HepG2 (cell line): ENCODE results near the gene PARN. TPM values are rescaled to one million over a fixed set of nuclear protein-coding genes. Genes with fewer than 3 reads are reported as not detected.

Source experiments
- ATAD3A ChIP-seq: sonication (generic); formaldehyde crosslinking; IDR thresholded peaks from 2 replicates; pipeline ENCODE4 v1.4.0; 2020; ENCODE audit warnings: missing genetic modification reagents
- CBX5 ChIP-seq: sonication (generic); formaldehyde crosslinking; IDR thresholded peaks from 2 replicates; pipeline ENCODE4 v1.4.0; 2020; ENCODE audit warnings: missing genetic modification reagents, borderline replicate concordance
- KDM3A ChIP-seq: IDR thresholded peaks from 2 replicates; pipeline ENCODE4 v1.6.1; 2018; ENCODE audit warnings: low read depth, missing compliant biosample characterization
- LBX2 ChIP-seq: sonication (generic); formaldehyde crosslinking; IDR thresholded peaks from 2 replicates; pipeline ENCODE4 v1.5.0; 2020; ENCODE audit warnings: missing genetic modification reagents, mild to moderate bottlenecking, borderline replicate concordance
- MNT ChIP-seq: fragments of 450-650 bp; IDR thresholded peaks from 2 replicates; pipeline ENCODE4 v1.6.1; 2016
- MXD4 ChIP-seq: IDR thresholded peaks from 2 replicates; pipeline ENCODE4 v1.6.1; 2016; ENCODE audit warnings: mild to moderate bottlenecking, missing biosample characterization, missing genetic modification reagents
- MYNN ChIP-seq: sonication (generic); formaldehyde crosslinking; IDR thresholded peaks from 2 replicates; pipeline ENCODE4 v1.4.0; 2020; ENCODE audit warnings: mild to moderate bottlenecking, low read depth, missing genetic modification reagents
- NFRKB ChIP-seq: fragments of 450-650 bp; IDR thresholded peaks from 2 replicates; pipeline ENCODE4 v1.6.1; 2017
- PBX2 ChIP-seq: IDR thresholded peaks from 2 replicates; pipeline ENCODE4 v1.6.1; 2016; ENCODE audit warnings: control low read depth
- POGZ ChIP-seq: sonication (generic); formaldehyde crosslinking; IDR thresholded peaks from 2 replicates; pipeline ENCODE4 v1.4.0; 2020; ENCODE audit warnings: mild to moderate bottlenecking, missing genetic modification reagents
- POLR2A ChIP-seq, 2 experiments: IDR thresholded peaks; 2 replicates each; pipeline ENCODE4 v1.6.1; 2011; ENCODE audit warnings: low read depth in 2 of 2, low read length in 2 of 2, mild to moderate bottlenecking in 1 of 2, moderate library complexity in 1 of 2; ENCODE audit not compliant: insufficient read depth in 1 of 2
- SIN3A ChIP-seq: IDR thresholded peaks from 2 replicates; pipeline ENCODE4 v1.6.1; 2011; ENCODE audit warnings: low read depth, mild to moderate bottlenecking, control low read depth, low read length, borderline replicate concordance
- SOX5 ChIP-seq: IDR thresholded peaks from 2 replicates; pipeline ENCODE4 v1.6.1; 2016; ENCODE audit warnings: borderline replicate concordance
- SP140L ChIP-seq: sonication (generic); formaldehyde crosslinking; IDR thresholded peaks from 2 replicates; pipeline ENCODE4 v1.4.0; 2020; ENCODE audit warnings: missing genetic modification reagents, borderline replicate concordance
- XRCC5 ChIP-seq: fragments of 200-400 bp; formaldehyde crosslinking; optimal IDR thresholded peaks from 2 replicates; pipeline ENCODE3; 2017; ENCODE audit warnings: mild to moderate bottlenecking, low read length
- ZEB1 ChIP-seq: IDR thresholded peaks from 2 replicates; pipeline ENCODE4 v1.6.1; 2012; ENCODE audit warnings: mild to moderate bottlenecking, low read depth, inconsistent platforms; ENCODE audit not compliant: insufficient replicate concordance
- ZKSCAN5 ChIP-seq: sonication (generic); formaldehyde crosslinking; IDR thresholded peaks from 2 replicates; pipeline ENCODE4 v1.5.1; 2020; ENCODE audit warnings: mild to moderate bottlenecking, missing genetic modification reagents
- ZNF124 ChIP-seq: sonication (generic); formaldehyde crosslinking; IDR thresholded peaks from 2 replicates; pipeline ENCODE4 v1.4.0; 2020; ENCODE audit warnings: missing genetic modification reagents
- ZNF232 ChIP-seq: sonication (generic); formaldehyde crosslinking; IDR thresholded peaks from 2 replicates; pipeline ENCODE4 v1.4.0; 2020; ENCODE audit warnings: missing genetic modification reagents, borderline replicate concordance
- ZNF564 ChIP-seq: sonication (generic); formaldehyde crosslinking; IDR thresholded peaks from 2 replicates; pipeline ENCODE4 v1.8.1; 2023; ENCODE audit warnings: mild to moderate bottlenecking, missing genetic modification reagents
- ZNF607 ChIP-seq: sonication (generic); formaldehyde crosslinking; IDR thresholded peaks from 2 replicates; pipeline ENCODE4 v1.5.1; 2020; ENCODE audit warnings: missing genetic modification reagents, mild to moderate bottlenecking, borderline replicate concordance
- ZNF644 ChIP-seq: IDR thresholded peaks from 2 replicates; pipeline ENCODE4 v1.6.1; 2016; ENCODE audit warnings: low read depth
- ZNF674 ChIP-seq: sonication (generic); formaldehyde crosslinking; IDR thresholded peaks from 2 replicates; pipeline ENCODE4 v1.5.0; 2020; ENCODE audit warnings: low read depth, mild to moderate bottlenecking, missing genetic modification reagents
- ZNF720 ChIP-seq: sonication (generic); formaldehyde crosslinking; IDR thresholded peaks from 2 replicates; pipeline ENCODE4 v1.4.0; 2020; ENCODE audit warnings: missing genetic modification reagents
- ZNF747 ChIP-seq: sonication (generic); formaldehyde crosslinking; IDR thresholded peaks from 2 replicates; pipeline ENCODE4 v1.8.1; 2023; ENCODE audit warnings: missing genetic modification reagents, mild to moderate bottlenecking, borderline replicate concordance
- ZNF770 ChIP-seq: sonication (generic); formaldehyde crosslinking; IDR thresholded peaks from 2 replicates; pipeline ENCODE4 v1.5.0; 2020; ENCODE audit warnings: mild to moderate bottlenecking, missing genetic modification reagents
- polyA plus RNA-seq, 8 experiments: library from polyadenylated mRNA; depleted of rRNA in 3 of 8; stranded (reverse) in 7 of 8; unstranded in 1 of 8; fragments of >200 nt; fragmentation: Illumina TruSeq in 4 of 8; extraction: Trizol in 4 of 8; gene quantifications; 2 replicates each; pipeline versions ENCODE4 v1.2.1 to v1.2.3, GENCODE V29; 2011 to 2016; ENCODE audit warnings: low read depth in 4 of 8, missing spikeins in 1 of 8, mixed read lengths in 1 of 8; ENCODE audit not compliant: insufficient read depth in 1 of 8
- total RNA-seq, 5 experiments: library from RNA; depleted of rRNA; stranded (reverse); fragments of >200 nt; fragmentation: Illumina TruSeq; extraction: Trizol; gene quantifications; 2 replicates each; pipeline ENCODE4 v1.2.3, GENCODE V29; 2016; ENCODE audit warnings: low read depth in 1 of 5

PARN gene
- total and polyA plus RNA-seq, 2 of the 13 experiments (the other 11 are each of a cell fraction or from before 2014, with no cell fraction given): 13.3 to 47.6 TPM

GRCh38 chr16:14399378-14400284 is 230.4 kb downstream of the PARN start (continued):
- TF ChIP-seq ZNF232 (CRISPR knock-in tag): peak; percentile 73
- TF ChIP-seq SP140L (CRISPR knock-in tag): no peak
- no peak for TF ChIP-seq ATAD3A
- peak; percentile 46; the same call in 1 of the 2 replicates for TF ChIP-seq MXD4
- TF ChIP-seq XRCC5: peak; percentile 76
- TF ChIP-seq PBX2 (CRISPR knock-in tag): peak; percentile 61; the same call in 1 of the 2 replicates
- TF ChIP-seq LBX2: peak; percentile 61
- peak; percentile 97 for TF ChIP-seq SOX5
- TF ChIP-seq ZNF644: peak; percentile 75; the same call in 1 of the 2 replicates
- no peak; the same call in 1 of the 2 replicates for TF ChIP-seq SIN3A
- no peak for TF ChIP-seq MYNN (CRISPR knock-in tag)
- TF ChIP-seq CBX5 (CRISPR knock-in tag): peak; percentile 82; the same call in 1 of the 2 replicates
- no peak for TF ChIP-seq ZKSCAN5 (CRISPR knock-in tag)
- TF ChIP-seq MNT: 0 out of 2 replicates have a peak, but pooled peaks have one; percentile 17
- no peak for TF ChIP-seq NFRKB
- TF ChIP-seq ZNF770 (CRISPR knock-in tag): peak; percentile 84
- peak; percentile 28 for TF ChIP-seq ZEB1
- TF ChIP-seq ZNF720 (CRISPR knock-in tag): no peak
- peak; percentile 82 to 84 for TF ChIP-seq POLR2A (IDR thresholded peaks at IDR 0.05; ENCODE audit: insufficient read depth in 1 of 2, low read depth in 2 of 2, low read length in 2 of 2)
- TF ChIP-seq POGZ (CRISPR knock-in tag): peak; percentile 94
- TF ChIP-seq KDM3A: 0 out of 2 replicates have a peak, but pooled peaks have one; percentile 55
- TF ChIP-seq ZNF607 (CRISPR knock-in tag): peak; percentile 49
- TF ChIP-seq ZNF564 (CRISPR knock-in tag): peak; percentile 90
- peak; percentile 85; the same call in 1 of the 2 replicates for TF ChIP-seq ZNF124 (CRISPR knock-in tag)
- TF ChIP-seq ZNF747 (CRISPR knock-in tag): peak; percentile 97
- peak; percentile 81; the same call in 1 of the 2 replicates for TF ChIP-seq ZNF674 (CRISPR knock-in tag)
